Measurements from ENCODE around the gene TSPAN9.

Gene TSPAN9

GRCh38 chr12:3227076-3227975, 150.1 kb downstream of the TSPAN9 start:
- Mint-ChIP-seq H3K4me1 (ENCODE audit: low read depth) (peaks cover 9% of the 10 kb centered on the region), H3K36me3 (ENCODE audit: low read depth) (no peaks in the 10 kb centered on the region), H3K9me3 (no peaks in the 10 kb centered on the region), H3K27ac (no peak overlapping the region), H3K27me3 (no peaks in the 10 kb centered on the region), H3K4me3 (no peak overlapping the region)

- Mint-ChIP-seq H3K4me3 (no peak overlapping the region), H3K27me3 (no peaks in the 10 kb centered on the region), H3K9me3 (no peaks in the 10 kb centered on the region), H3K36me3 (ENCODE audit: low read depth) (no peaks in the 10 kb centered on the region), H3K4me1 (ENCODE audit: low read depth) (peaks cover 9% of the 10 kb centered on the region), H3K27ac (no peak overlapping the region)
Observed at GRCh38 chr12:3228552-3228951, 151.4 kb downstream of the TSPAN9 start.

DNA sequence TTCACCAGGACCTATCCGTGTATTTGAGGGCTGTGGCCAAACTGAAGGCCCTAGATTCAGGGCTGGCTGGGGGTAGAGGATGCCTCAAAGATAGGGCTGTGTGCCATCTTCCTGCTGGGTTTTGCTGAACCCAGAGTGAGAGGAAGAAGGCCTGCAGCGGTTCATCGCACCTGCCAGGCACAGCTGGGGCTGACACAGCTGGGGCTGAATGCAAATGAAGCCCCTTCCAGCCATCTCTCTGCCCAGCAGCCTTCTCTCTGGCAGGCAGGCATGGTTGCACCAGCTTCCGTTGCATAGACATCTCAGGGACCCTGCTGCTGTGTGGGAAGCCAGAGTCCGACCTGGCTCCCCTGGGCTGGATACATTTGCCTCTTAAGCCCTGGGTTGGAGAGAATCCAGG, 152.4 kb downstream of the TSPAN9 start:
- Mint-ChIP-seq H3K27ac (no peak overlapping the region), H3K4me1 (ENCODE audit: low read depth) (peaks cover 9% of the 10 kb centered on the region), H3K4me3 (no peak overlapping the region), H3K27me3 (no peaks in the 10 kb centered on the region), H3K9me3 (no peaks in the 10 kb centered on the region), H3K36me3 (ENCODE audit: low read depth) (no peaks in the 10 kb centered on the region)

- peaks cover 5% of the 10 kb centered on the region for H3K27me3 Mint-ChIP-seq
- no peaks in the 10 kb centered on the region for H3K36me3 Mint-ChIP-seq (ENCODE audit: low read depth)
- no peak overlapping the region for H3K4me3 Mint-ChIP-seq
- peaks cover 2% of the 10 kb centered on the region for H3K4me1 Mint-ChIP-seq (ENCODE audit: low read depth)
- no peak overlapping the region for H3K27ac Mint-ChIP-seq
- H3K9me3 Mint-ChIP-seq: no peaks in the 10 kb centered on the region
Observed at GRCh38 chr12:3230758-3231375, 153.7 kb downstream of the TSPAN9 start.

GRCh38 chr12:3231399-3231876, 154.3 kb downstream of the TSPAN9 start:
- H3K4me1 Mint-ChIP-seq (ENCODE audit: low read depth): peaks cover 2% of the 10 kb centered on the region
- no peak overlapping the region for H3K4me3 Mint-ChIP-seq
- H3K27ac Mint-ChIP-seq: no peak overlapping the region
- H3K9me3 Mint-ChIP-seq: no peaks in the 10 kb centered on the region
- H3K36me3 Mint-ChIP-seq (ENCODE audit: low read depth): no peaks in the 10 kb centered on the region
- peaks cover 5% of the 10 kb centered on the region for H3K27me3 Mint-ChIP-seq

DNA sequence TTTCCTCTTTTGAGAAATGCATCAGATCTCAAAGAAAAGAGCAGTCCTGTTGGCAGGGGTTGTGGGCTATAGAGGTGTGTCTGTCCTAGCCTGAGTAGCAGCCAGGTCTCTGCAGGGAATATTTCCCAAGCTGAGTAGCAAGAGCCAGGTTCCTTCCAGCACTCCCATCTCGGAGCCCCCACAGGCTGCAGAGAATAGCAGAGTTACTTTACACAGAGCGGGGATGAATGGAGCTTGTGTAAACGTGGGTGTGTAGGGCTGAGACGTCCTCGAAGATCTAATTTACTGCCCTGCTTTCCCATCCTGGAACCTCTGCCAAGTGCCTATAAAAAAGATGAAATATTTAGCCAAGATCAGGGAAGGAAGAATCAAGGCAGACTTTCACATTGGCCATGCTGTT, 156.6 kb downstream of the TSPAN9 start:
- H3K9me3 Mint-ChIP-seq: no peaks in the 10 kb centered on the region
- peaks cover 5% of the 10 kb centered on the region for H3K27me3 Mint-ChIP-seq
- H3K36me3 Mint-ChIP-seq (ENCODE audit: low read depth): no peaks in the 10 kb centered on the region
- no peak overlapping the region for H3K4me3 Mint-ChIP-seq
- peaks cover 2% of the 10 kb centered on the region for H3K4me1 Mint-ChIP-seq (ENCODE audit: low read depth)
- no peak overlapping the region for H3K27ac Mint-ChIP-seq

DNA sequence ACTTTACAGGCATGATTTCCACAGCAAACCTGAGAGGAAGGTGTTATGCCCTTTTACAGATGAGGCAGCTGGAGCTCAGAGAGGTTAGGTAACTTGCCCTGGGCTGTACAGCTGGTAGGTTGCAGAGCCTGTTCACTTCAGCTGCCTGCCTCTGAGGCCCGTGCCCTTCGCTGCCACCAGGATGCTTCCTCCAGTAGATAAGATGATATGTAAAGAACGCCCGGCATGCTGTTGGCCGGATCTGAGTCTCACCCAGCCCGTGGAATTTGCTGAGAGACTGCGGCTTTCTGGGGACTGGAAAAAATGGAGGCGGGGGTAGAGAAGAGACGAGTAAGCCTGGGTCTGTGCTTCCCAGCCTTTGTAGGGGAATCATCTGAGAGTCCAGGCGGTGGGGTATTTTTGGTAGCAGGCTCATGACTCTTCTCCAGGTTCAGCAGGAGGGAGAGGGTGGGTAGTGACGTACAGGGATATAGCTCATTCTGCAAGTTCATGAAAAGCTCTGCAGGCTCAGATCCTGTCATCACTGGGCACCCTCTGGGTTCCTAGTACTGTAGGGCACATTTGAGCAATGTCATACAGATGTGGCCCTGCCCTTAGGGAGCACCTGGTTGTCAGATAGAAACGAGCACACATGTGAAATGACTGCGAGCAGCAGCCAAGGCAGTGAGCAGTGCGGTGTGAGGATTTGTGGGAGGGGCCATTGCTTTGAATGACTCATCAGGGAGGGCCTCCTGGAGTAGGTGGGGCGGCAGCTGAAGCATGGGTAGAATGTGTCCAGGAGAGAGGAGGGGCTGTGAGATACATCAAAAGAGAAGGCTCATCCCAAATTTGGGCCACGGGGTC, 159.4 kb downstream of the TSPAN9 start:
- Mint-ChIP-seq H3K4me1 (ENCODE audit: low read depth) (no peaks in the 10 kb centered on the region), H3K9me3 (no peaks in the 10 kb centered on the region), H3K4me3 (no peak overlapping the region), H3K27ac (no peak overlapping the region), H3K27me3 (peaks cover 5% of the 10 kb centered on the region), H3K36me3 (ENCODE audit: low read depth) (no peaks in the 10 kb centered on the region)

DNA sequence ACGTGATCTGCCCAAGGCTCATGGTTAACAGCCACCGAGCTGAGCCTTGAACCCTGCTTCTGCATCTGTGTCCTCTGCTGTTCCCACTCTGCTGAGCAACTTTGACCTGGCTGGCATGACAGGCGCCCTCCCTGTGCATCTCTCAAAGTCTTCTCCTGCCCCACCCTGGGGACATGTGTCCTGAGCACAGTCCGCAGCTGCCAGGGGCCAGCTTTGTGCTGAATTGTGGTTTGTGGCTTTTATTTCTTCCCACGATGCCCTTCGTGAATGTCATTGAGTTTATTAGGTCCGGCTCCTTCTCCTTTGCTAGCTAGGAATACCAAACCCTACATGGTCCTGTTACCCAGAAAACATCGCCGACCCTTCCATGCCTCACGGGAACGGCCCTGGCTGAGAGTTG, 161.0 kb downstream of the TSPAN9 start:
- Mint-ChIP-seq H3K4me3 (no peak overlapping the region), H3K9me3 (no peaks in the 10 kb centered on the region), H3K27ac (no peak overlapping the region), H3K27me3 (peaks cover 5% of the 10 kb centered on the region), H3K4me1 (ENCODE audit: low read depth) (no peaks in the 10 kb centered on the region), H3K36me3 (ENCODE audit: low read depth) (no peaks in the 10 kb centered on the region)

DNA sequence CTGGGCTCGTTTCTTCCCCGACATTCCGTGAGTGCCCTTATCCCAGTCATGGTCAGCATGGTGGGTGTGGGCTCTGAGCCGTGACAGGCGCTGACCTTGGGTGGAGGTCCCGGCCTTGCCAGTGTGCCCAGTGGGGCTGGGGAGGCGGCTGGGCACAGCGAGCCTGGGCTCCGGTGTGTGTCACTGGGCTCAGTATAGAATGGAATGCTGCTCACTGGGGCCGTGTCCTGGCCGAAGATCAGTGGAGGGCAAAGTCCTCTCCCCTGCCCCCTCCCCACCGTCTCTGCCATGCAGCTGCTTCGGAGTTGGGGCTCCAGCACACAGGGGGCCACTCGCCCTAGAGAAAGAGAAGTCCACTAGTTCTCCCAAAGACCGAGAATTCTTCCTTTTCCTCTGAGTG, 164.4 kb downstream of the TSPAN9 start:
- Mint-ChIP-seq H3K9me3 (no peaks in the 10 kb centered on the region), H3K27me3 (no peaks in the 10 kb centered on the region)

DNA sequence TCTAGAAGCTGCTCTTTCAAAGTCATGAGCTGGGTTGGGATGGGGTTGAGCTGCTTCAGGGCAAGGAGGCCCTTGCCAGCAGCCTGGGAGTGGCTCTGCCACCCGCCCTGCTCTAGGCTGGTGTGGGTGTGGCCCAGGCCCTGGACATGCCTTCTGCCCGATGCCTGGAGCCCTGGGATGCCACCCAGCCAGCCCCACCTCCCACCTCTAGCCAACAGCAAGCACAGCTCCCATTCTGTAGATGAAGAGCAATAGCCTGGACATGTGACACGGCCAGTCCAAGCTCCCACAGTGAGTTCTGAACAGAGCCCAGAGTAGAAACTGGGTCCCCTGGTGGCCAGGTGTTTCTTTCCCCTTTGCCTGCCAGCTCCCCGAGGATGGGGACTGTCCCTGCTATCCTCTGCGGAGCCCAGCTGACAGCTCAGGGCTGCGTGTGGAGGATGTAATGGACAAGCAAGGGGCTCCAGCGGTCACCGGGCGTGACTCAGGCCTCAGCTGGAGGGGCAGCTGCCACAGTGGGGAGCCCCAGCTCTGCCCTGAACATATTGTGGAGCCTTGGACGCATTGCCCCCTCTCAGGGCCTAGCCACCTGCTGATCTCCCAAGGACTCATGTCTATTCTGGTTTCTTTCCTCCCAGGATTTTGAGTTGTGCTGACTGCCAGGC, 165.2 kb downstream of the TSPAN9 start:
- Mint-ChIP-seq H3K4me1 (ENCODE audit: low read depth) (no peaks in the 10 kb centered on the region), H3K9me3 (no peaks in the 10 kb centered on the region), H3K36me3 (ENCODE audit: low read depth) (no peaks in the 10 kb centered on the region), H3K27me3 (no peaks in the 10 kb centered on the region), H3K4me3 (no peak overlapping the region), H3K27ac (no peak overlapping the region)

More for the DNA sequence above, 164.4 kb downstream of the TSPAN9 start:
- no peaks in the 10 kb centered on the region for H3K36me3 Mint-ChIP-seq (ENCODE audit: low read depth)
- no peaks in the 10 kb centered on the region for H3K4me1 Mint-ChIP-seq (ENCODE audit: low read depth)
- no peak overlapping the region for H3K27ac Mint-ChIP-seq
- no peak overlapping the region for H3K4me3 Mint-ChIP-seq

GRCh38 chr12:3243376-3244084, 166.4 kb downstream of the TSPAN9 start:
- Mint-ChIP-seq H3K27ac (no peak overlapping the region), H3K36me3 (ENCODE audit: low read depth) (no peaks in the 10 kb centered on the region), H3K4me1 (ENCODE audit: low read depth) (peaks cover 3% of the 10 kb centered on the region), H3K4me3 (no peak overlapping the region), H3K27me3 (no peaks in the 10 kb centered on the region), H3K9me3 (no peaks in the 10 kb centered on the region)

- Mint-ChIP-seq H3K27me3 (peaks cover 3% of the 10 kb centered on the region), H3K4me3 (no peak overlapping the region), H3K4me1 (ENCODE audit: low read depth) (peaks cover 6% of the 10 kb centered on the region), H3K36me3 (ENCODE audit: low read depth) (no peaks in the 10 kb centered on the region), H3K27ac (no peak overlapping the region), H3K9me3 (no peaks in the 10 kb centered on the region)
Observed at GRCh38 chr12:3244219-3244750, 167.1 kb downstream of the TSPAN9 start.

DNA sequence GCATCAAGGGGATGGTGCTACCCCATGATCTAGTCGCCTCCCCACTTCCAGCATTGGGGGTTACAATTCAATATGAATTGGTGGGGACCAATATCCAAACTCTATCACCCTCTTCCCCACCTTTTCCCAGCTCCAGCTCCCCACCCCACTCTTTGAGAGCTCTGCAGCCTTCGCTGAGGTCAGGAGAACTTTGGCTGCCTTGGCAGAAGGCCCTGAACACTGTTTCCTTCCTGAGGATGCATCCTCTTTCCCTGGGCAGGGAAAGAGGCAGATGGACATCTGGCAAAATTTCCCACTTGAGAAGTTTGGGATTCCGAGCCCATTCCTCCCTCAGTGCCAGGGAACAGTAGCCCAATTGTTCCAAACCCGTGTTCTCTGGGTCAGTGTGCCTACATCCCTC, 169.1 kb downstream of the TSPAN9 start:
- peaks cover 5% of the 10 kb centered on the region for H3K27me3 Mint-ChIP-seq
- H3K36me3 Mint-ChIP-seq (ENCODE audit: low read depth): no peaks in the 10 kb centered on the region
- H3K4me1 Mint-ChIP-seq (ENCODE audit: low read depth): peaks cover 9% of the 10 kb centered on the region
- no peaks in the 10 kb centered on the region for H3K9me3 Mint-ChIP-seq
- H3K4me3 Mint-ChIP-seq: no peak overlapping the region
- H3K27ac Mint-ChIP-seq: no peak overlapping the region

- Mint-ChIP-seq H3K27me3 (peaks cover 5% of the 10 kb centered on the region), H3K36me3 (ENCODE audit: low read depth) (no peaks in the 10 kb centered on the region), H3K4me3 (no peak overlapping the region), H3K4me1 (ENCODE audit: low read depth) (peaks cover 9% of the 10 kb centered on the region), H3K27ac (no peak overlapping the region), H3K9me3 (no peaks in the 10 kb centered on the region)
Observed at GRCh38 chr12:3247077-3247476, 169.9 kb downstream of the TSPAN9 start.

Data from stimulated activated naive CD8-positive, alpha-beta T cell treated with anti-CD3 and anti-CD28 coated beads, Interleukin-15, Interleukin-2, amounts not matched to agents 100 ng/mL and 50 ng/mL, for 24 hours (primary cell).